Measurements from ENCODE around the gene DKK3. TPM values are rescaled to one million over a fixed set of nuclear protein-coding genes. Genes with fewer than 3 reads are reported as not detected.
A peak's percentile ranks its signal among the peaks of the same experiment; 100 is the strongest.

Gene DKK3
- total RNA-seq, 1 experiment from 2014 or later = 269 TPM

GRCh38 chr11:11992257-11993212, 15.9 kb downstream of the DKK3 start:
- no peak for DNase-seq
- Histone ChIP-seq H3K9me3 (no peaks in the 10 kb centered on the region), H3K27me3 (no peaks in the 10 kb centered on the region), H3K4me3 (no peak overlapping the region), H3K36me3 (peaks cover 64% of the 10 kb centered on the region)

DNA sequence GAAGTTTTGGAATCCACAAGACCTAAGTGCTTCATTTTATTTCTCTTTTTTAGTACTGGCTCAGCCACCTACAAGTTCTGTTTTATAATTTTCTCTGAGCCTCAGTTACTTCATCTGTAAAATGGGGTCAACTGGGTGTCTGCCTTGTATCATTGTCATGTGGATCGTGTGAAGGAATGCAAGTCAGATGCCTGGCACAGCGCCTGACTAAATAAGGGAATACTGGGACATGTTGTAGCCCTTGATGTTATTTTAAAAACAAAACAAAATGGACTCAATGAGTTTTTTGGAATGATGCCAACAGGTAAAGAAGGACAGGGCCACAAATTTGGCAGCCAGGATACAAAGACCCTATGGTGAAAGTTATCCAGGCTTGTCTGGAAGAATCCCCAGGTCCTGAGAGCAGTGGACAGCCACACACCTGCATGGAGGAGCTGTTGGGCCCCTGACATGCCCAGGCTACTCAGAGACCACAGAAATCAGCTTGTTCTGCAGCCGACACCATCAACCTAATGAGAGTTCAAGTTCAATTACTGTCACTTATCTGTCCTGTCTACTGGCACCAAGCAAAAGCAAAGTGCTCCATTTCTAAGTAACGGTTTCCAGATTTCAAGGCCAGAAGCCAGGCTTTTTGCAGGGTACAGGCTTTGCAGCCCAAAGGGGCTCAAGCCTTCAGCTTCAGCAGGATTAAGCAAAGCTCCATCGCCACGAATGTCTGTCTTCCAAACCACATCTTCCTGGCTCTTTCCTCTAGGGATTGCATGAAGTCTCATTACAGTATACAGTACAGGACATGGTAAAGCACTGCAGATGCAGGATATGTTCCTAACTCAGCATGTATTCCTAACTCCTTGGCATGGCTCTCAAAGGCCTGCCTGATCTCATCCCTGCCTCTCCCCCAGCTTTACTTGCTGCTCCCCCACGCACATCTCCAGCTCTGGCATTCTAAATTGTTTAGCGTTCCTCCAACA, 18.4 kb downstream of the DKK3 start:
- DNase-seq = peak; percentile 72
- H3K4me3 ChIP-seq = no peak overlapping the region
- peaks cover 62% of the 10 kb centered on the region for H3K36me3 ChIP-seq
- no peaks in the 10 kb centered on the region for H3K27me3 ChIP-seq
- H3K9me3 ChIP-seq = no peaks in the 10 kb centered on the region

DNA sequence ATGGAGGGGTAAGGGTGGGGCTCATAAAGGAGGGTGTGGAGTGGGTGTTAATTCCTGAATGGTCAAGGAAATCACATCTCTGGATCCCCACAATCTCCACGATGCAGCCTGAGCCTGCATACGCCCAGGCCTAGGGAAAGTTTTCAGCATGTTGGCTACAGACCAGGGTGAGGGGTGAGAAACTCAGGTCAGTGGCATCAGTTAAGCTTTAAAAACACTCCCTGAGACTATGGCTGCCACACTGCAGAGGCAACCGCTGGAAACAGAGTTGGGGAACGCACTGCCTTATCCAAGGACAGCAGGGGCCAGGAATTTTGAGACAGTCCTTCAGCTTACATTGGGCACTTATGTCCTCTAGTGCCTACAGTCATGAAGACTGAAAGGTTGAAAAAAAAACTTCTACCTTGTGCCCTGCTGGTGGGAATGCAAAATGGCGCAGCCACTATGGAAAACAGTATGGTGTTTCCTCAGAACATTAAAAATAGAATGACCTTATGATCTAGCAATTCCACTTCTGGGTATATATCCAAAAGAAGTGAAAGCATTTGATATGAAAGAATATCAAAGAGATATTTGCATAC, 19.7 kb downstream of the DKK3 start:
- Histone ChIP-seq H3K9me3 (no peaks in the 10 kb centered on the region), H3K27me3 (no peaks in the 10 kb centered on the region), H3K36me3 (peaks cover 58% of the 10 kb centered on the region), H3K4me3 (no peak overlapping the region)
- no peak for DNase-seq

- peaks cover 53% of the 10 kb centered on the region for H3K36me3 ChIP-seq
- no peak overlapping the region for H3K4me3 ChIP-seq
- no peaks in the 10 kb centered on the region for H3K9me3 ChIP-seq
These were observed 20.3 kb downstream of the DKK3 start for GRCh38 chr11:11988099-11988651.

GRCh38 chr11:11987503-11988022, 20.9 kb downstream of the DKK3 start:
- Histone ChIP-seq H3K4me3 (no peak overlapping the region), H3K27me3 (no peaks in the 10 kb centered on the region), H3K36me3 (peaks cover 51% of the 10 kb centered on the region), H3K9me3 (no peaks in the 10 kb centered on the region)
- peak; percentile 56 for DNase-seq

More at GRCh38 chr11:11988099-11988651, 20.3 kb downstream of the DKK3 start:
- DNase-seq = no peak
- no peaks in the 10 kb centered on the region for H3K27me3 ChIP-seq

- H3K9me3 ChIP-seq = peaks cover 11% of the 10 kb centered on the region
- DNase-seq = no peak
- H3K27me3 ChIP-seq = no peaks in the 10 kb centered on the region
- peaks cover 57% of the 10 kb centered on the region for H3K36me3 ChIP-seq
- H3K4me3 ChIP-seq = no peak overlapping the region
These were observed 22.2 kb downstream of the DKK3 start for GRCh38 chr11:11985954-11986949.

- H3K27me3 ChIP-seq = no peaks in the 10 kb centered on the region
- peaks cover 65% of the 10 kb centered on the region for H3K36me3 ChIP-seq
- DNase-seq = no peak
- no peak overlapping the region for H3K4me3 ChIP-seq
- H3K9me3 ChIP-seq = peaks cover 14% of the 10 kb centered on the region
These were observed 23.3 kb downstream of the DKK3 start for GRCh38 chr11:11985016-11985715.

DNA sequence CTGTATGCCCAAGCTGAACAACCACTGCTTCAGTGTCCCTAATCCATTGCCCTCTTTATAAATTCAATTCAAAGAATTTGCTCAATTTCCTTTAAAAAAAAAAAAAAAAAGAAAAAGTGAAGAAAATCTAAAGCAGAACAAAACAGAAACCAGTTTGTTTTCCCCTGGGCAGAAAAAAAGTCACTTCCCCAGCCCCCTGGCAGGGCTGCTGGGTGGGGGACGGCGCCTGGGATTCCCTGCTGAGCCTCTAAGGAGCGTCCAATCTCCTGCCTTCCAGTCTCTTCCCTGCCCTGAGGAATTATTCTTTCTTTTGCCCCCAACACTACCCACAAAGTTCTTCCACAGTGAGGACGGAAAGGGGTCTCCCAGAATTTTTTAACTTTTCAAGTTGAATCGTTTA, 23.9 kb downstream of the DKK3 start:
- Histone ChIP-seq H3K27me3 (no peaks in the 10 kb centered on the region), H3K36me3 (peaks cover 64% of the 10 kb centered on the region)
- no peak for DNase-seq

GRCh38 chr11:11983427-11983826, 25.0 kb downstream of the DKK3 start:
- H3K4me3 ChIP-seq = no peak overlapping the region
- peak; percentile 24 for DNase-seq
- H3K36me3 ChIP-seq = peaks cover 65% of the 10 kb centered on the region
- H3K27me3 ChIP-seq = no peaks in the 10 kb centered on the region
- peaks cover 14% of the 10 kb centered on the region for H3K9me3 ChIP-seq

More for the DNA sequence above, 23.9 kb downstream of the DKK3 start:
- Histone ChIP-seq H3K9me3 (peaks cover 14% of the 10 kb centered on the region), H3K4me3 (no peak overlapping the region)

GRCh38 chr11:11982975-11983374, 25.5 kb downstream of the DKK3 start:
- Histone ChIP-seq H3K9me3 (peaks cover 14% of the 10 kb centered on the region), H3K27me3 (no peaks in the 10 kb centered on the region), H3K36me3 (peaks cover 69% of the 10 kb centered on the region), H3K4me3 (no peak overlapping the region)
- peak; percentile 32 for DNase-seq

GRCh38 chr11:11982461-11982860, 26.0 kb downstream of the DKK3 start:
- no peaks in the 10 kb centered on the region for H3K27me3 ChIP-seq
- no peak overlapping the region for H3K4me3 ChIP-seq
- H3K36me3 ChIP-seq = peaks cover 72% of the 10 kb centered on the region
- DNase-seq = no peak
- H3K9me3 ChIP-seq = peaks cover 14% of the 10 kb centered on the region

DNA sequence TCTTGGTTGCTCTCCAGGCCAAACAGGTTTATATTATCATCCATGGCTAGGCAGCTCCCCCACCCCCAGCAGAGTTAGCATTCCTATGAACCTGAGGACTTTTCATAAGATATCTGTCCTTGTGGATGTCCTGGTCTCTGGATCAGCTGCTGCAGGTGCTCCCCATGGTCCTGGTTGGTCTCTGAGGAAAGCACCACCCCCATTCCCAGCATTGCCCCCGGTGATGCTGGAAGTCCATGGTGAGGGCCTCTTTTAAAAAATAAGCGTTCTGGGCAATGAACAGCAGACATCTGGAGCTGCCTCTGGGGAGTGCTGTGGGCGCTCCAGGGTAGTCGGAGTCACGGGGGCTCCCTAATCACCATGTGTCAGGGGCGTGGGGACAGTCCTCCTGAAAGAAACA, 26.6 kb downstream of the DKK3 start:
- Histone ChIP-seq H3K36me3 (peaks cover 66% of the 10 kb centered on the region), H3K9me3 (peaks cover 14% of the 10 kb centered on the region), H3K27me3 (no peaks in the 10 kb centered on the region), H3K4me3 (no peak overlapping the region)
- no peak for DNase-seq

GRCh38 chr11:11981364-11981763, 27.1 kb downstream of the DKK3 start:
- Histone ChIP-seq H3K9me3 (peaks cover 14% of the 10 kb centered on the region), H3K36me3 (peaks cover 62% of the 10 kb centered on the region)

DNA sequence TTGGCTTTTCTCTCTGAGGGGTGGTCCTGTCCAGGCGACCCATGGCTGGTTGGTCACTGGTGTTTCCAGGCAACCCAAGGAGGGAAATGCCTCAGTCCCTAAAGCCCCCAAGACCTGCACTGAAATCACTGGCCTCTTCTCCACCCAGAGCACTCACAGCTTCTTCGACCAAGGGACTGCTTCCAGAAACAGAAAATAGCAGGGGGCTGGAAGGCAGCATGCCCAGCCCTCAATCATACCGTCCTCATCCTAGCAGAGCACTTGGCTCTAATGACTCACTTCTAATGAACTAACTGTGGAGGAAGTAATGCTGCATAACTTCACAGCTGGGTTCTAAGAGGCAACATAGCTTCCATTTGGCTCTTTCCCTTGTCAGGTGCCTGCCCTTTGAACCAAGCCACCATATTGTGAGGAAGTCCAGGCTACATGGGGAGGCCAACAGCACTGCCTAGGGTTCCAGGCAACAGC, 27.6 kb downstream of the DKK3 start:
- Histone ChIP-seq H3K9me3 (peaks cover 14% of the 10 kb centered on the region), H3K27me3 (no peaks in the 10 kb centered on the region), H3K36me3 (peaks cover 58% of the 10 kb centered on the region), H3K4me3 (no peak overlapping the region)
- DNase-seq = peak; percentile 76

More at GRCh38 chr11:11981364-11981763, 27.1 kb downstream of the DKK3 start:
- Histone ChIP-seq H3K4me3 (no peak overlapping the region), H3K27me3 (no peaks in the 10 kb centered on the region)
- DNase-seq = peak; percentile 68

Measured in MG63 (cell line).